ENCODE data around the gene CAVIN4. TPM values are rescaled to one million over a fixed set of nuclear protein-coding genes. Genes with fewer than 3 reads are reported as not detected.

The CAVIN4 gene
- total RNA-seq, 2 experiments from 2014 or later: 0.08 TPM; not detected in 1

- no peak for TF ChIP-seq CTCF (IDR thresholded peaks at IDR 0.05)
- ATAC-seq (ENCODE audit: poor library complexity) (no peak), DNase-seq (no peak)
- Histone ChIP-seq H3K27me3 (ENCODE audit: control insufficient read depth in 1 of 2, insufficient read depth in 2 of 2, low read length in 2 of 2) (no peaks in the 10 kb centered on the region), H3K36me3 (ENCODE audit: insufficient read depth, low read length) (no peaks in the 10 kb centered on the region), H3K27ac (ENCODE audit: low read depth in 1 of 2, low read length in 2 of 2) (no peak overlapping the region), H3K4me3 (ENCODE audit: low read length) (no peak overlapping the region), H3K4me1 (ENCODE audit: insufficient read depth, low read length) (no peaks in the 10 kb centered on the region), H3K9me3 (ENCODE audit: control insufficient read depth in 1 of 2, insufficient read depth in 1 of 2, low read length in 2 of 2) (peaks cover 0 to 9% of the 10 kb centered on the region in 2 experiments)
- intact Hi-C loops (cut with DNase I, micrococcal nuclease): no loop called here
- peaks cover 11% of the 10 kb centered on the region for H3K36me3 Mint-ChIP-seq (ENCODE audit: low read depth)
- ChIA-PET CTCF (no interaction called here), POLR2A (no interaction called here)
- H3K4me1 Mint-ChIP-seq (ENCODE audit: low read depth): no peaks in the 10 kb centered on the region
- no peak overlapping the region for H3K27ac Mint-ChIP-seq
- H3K4me3 Mint-ChIP-seq: no peak overlapping the region
- H3K27me3 Mint-ChIP-seq: no peaks in the 10 kb centered on the region
- H3K9me3 Mint-ChIP-seq: peaks cover 1% of the 10 kb centered on the region
Measured at GRCh38 chr9:100549048-100549447, 28.8 kb upstream of the CAVIN4 start.

DNA sequence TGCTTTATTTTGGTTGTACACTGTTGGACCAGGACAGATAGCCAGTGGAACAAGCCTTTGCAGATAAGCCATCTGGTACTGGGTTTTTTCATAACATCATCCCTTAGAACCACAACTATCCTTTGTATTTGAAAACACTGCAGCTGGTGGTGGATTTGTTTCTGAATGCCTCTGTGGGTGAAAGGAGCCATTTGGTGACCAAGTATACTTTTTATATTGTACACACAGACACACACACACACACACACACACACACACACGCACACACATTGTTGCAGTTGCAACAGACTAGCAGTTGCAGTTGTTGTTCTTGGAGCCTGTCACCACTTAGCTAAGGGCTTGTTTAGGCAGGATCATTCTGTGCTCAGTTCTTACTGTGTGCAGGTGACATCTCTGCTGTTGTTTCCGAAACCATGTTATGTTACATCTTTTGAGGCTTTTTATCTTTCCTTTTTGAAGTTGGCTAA is 22.9 kb upstream of the CAVIN4 start:
- H3K27me3 Mint-ChIP-seq: no peaks in the 10 kb centered on the region
- intact Hi-C loops (cut with DNase I, micrococcal nuclease): no loop called here
- POLR2A ChIA-PET: no interaction called here
- H3K27me3 ChIP-seq (ENCODE audit: control insufficient read depth in 1 of 2, insufficient read depth in 2 of 2, low read length in 2 of 2): no peaks in the 10 kb centered on the region
- no peak for ATAC-seq (ENCODE audit: poor library complexity)
- H3K4me3 Mint-ChIP-seq: no peak overlapping the region
- H3K27ac Mint-ChIP-seq: no peak overlapping the region
- H3K9me3 Mint-ChIP-seq: no peaks in the 10 kb centered on the region
- CTCF ChIA-PET: no interaction called here
- H3K36me3 ChIP-seq (ENCODE audit: insufficient read depth, low read length): no peaks in the 10 kb centered on the region
- H3K27ac ChIP-seq (ENCODE audit: low read depth in 1 of 2, low read length in 2 of 2): no peak overlapping the region
- no peak overlapping the region for H3K4me3 ChIP-seq (ENCODE audit: low read length)
- H3K4me1 Mint-ChIP-seq (ENCODE audit: low read depth): no peaks in the 10 kb centered on the region
- TF ChIP-seq CTCF (IDR thresholded peaks at IDR 0.05): no peak
- no peaks in the 10 kb centered on the region for H3K36me3 Mint-ChIP-seq (ENCODE audit: low read depth)
- no peak for DNase-seq
- no peaks in the 10 kb centered on the region for H3K9me3 ChIP-seq (ENCODE audit: control insufficient read depth in 1 of 2, insufficient read depth in 1 of 2, low read length in 2 of 2)
- no peaks in the 10 kb centered on the region for H3K4me1 ChIP-seq (ENCODE audit: insufficient read depth, low read length)

GRCh38 chr9:100555471-100555870 is 22.4 kb upstream of the CAVIN4 start:
- no peaks in the 10 kb centered on the region for H3K9me3 ChIP-seq (ENCODE audit: control insufficient read depth in 1 of 2, insufficient read depth in 1 of 2, low read length in 2 of 2)
- CTCF ChIA-PET: interaction anchor here (0.8 kb wide), 1 partner anchor 11 kb away, joined by 3 read pairs; no protein-coding TSS in a partner anchor
- DNase-seq (no peak), ATAC-seq (ENCODE audit: poor library complexity) (no peak)
- Mint-ChIP-seq H3K4me1 (ENCODE audit: low read depth) (no peaks in the 10 kb centered on the region), H3K4me3 (no peak overlapping the region), H3K27me3 (no peaks in the 10 kb centered on the region), H3K27ac (no peak overlapping the region), H3K9me3 (no peaks in the 10 kb centered on the region), H3K36me3 (ENCODE audit: low read depth) (no peaks in the 10 kb centered on the region)
- no peak overlapping the region for H3K4me3 ChIP-seq (ENCODE audit: low read length)
- intact Hi-C loops (cut with DNase I, micrococcal nuclease): no loop called here
- H3K36me3 ChIP-seq (ENCODE audit: insufficient read depth, low read length): no peaks in the 10 kb centered on the region
- H3K27ac ChIP-seq (ENCODE audit: low read depth in 1 of 2, low read length in 2 of 2): no peak overlapping the region
- no peaks in the 10 kb centered on the region for H3K4me1 ChIP-seq (ENCODE audit: insufficient read depth, low read length)
- TF ChIP-seq CTCF (IDR thresholded peaks at IDR 0.05): no peak
- H3K27me3 ChIP-seq (ENCODE audit: control insufficient read depth in 1 of 2, insufficient read depth in 2 of 2, low read length in 2 of 2): no peaks in the 10 kb centered on the region
- POLR2A ChIA-PET: no interaction called here

Data from CD4-positive, alpha-beta T cell (primary cell).